VCaP (cell line): ENCODE measurements around the gene FMN1.

Experiments used
- H3K27ac ChIP-seq: fragments of 450-650 bp; 2 replicates; pipeline ENCODE4 v1.5.1; 2017
- TF ChIP-seq, protein P1 (sequence below): fragments of 450-650 bp; conservative IDR thresholded peaks from 2 replicates; pipeline ENCODE4 v1.5.1; 2017; ENCODE audit warnings: mild to moderate bottlenecking, moderate library complexity

FMN1 gene

DNA sequence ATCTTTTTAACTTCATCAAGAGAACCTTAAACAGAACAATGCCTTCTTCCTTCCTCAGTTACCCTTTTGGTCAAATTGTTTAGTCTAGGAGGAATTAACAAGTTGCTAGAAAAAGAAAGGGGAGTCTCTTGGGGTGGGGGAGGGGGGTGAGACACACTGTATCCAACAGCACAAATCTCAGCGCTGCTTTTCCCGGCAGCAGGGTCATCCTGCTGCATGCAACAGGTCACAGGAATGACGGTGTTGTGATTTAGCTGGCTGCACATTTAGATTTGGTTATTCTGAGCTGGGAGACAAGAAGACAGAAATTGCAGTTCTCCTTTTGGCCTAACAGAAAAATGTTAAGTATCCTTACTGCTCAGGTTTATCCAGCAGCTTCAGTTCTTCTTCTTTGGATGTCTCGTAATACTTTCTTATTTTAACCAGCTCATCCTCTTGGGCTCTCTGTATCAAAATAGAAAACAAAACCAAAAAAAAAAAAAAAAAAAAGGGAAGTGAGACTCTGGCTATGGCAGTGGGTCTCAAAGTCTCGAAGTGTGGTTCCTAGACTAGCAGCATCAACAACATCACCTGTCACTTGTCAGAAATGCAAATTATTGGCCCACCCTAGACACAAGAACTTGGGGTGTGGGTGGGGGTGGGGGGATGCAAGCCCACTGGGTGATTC, 286.2 kb downstream of the FMN1 start:
- TF ChIP-seq, protein P1, sequence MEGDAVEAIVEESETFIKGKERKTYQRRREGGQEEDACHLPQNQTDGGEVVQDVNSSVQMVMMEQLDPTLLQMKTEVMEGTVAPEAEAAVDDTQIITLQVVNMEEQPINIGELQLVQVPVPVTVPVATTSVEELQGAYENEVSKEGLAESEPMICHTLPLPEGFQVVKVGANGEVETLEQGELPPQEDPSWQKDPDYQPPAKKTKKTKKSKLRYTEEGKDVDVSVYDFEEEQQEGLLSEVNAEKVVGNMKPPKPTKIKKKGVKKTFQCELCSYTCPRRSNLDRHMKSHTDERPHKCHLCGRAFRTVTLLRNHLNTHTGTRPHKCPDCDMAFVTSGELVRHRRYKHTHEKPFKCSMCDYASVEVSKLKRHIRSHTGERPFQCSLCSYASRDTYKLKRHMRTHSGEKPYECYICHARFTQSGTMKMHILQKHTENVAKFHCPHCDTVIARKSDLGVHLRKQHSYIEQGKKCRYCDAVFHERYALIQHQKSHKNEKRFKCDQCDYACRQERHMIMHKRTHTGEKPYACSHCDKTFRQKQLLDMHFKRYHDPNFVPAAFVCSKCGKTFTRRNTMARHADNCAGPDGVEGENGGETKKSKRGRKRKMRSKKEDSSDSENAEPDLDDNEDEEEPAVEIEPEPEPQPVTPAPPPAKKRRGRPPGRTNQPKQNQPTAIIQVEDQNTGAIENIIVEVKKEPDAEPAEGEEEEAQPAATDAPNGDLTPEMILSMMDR: no peak
- no peak overlapping the region for H3K27ac ChIP-seq

DNA sequence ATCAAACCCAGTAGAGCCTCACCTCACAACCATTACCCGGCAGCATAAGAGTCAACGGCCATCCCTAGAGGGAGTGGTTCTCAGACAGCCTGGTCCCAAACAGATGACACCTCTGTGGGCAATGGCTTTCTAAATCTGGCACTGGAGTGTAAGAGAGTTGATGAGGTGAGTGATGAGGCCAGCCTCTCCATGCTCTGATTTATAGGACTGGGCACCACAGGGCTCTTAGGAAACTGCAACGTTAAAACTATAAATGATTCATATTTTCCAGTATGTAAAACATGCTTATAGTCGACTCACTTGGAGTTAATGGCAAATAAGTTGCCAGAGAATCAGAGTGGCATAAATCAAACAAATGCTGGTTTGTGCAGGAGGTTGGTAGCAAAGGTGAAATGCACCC, 289.0 kb downstream of the FMN1 start:
- H3K27ac ChIP-seq: no peak overlapping the region
- TF ChIP-seq, protein P1: no peak

DNA sequence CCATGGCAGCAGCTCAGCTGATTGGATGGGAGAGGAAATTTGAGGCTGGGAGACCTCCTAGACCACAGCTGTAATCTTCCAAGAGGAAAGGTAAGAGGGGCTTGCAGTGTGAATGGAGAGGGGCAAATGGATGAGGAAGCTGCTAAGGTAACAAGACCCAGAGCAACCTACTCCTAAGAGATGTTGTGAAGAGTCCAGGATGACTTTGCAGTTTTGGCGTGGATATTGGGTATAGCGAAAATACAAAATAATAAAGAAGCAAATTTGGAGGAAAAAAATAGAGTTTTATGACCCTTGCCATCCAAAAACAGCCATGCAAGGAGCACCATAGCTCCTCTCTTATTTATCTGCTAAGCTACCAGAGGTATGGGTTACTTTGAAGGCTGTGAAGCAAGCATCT, 290.1 kb downstream of the FMN1 start:
- no peak overlapping the region for H3K27ac ChIP-seq
- TF ChIP-seq, protein P1: no peak

DNA sequence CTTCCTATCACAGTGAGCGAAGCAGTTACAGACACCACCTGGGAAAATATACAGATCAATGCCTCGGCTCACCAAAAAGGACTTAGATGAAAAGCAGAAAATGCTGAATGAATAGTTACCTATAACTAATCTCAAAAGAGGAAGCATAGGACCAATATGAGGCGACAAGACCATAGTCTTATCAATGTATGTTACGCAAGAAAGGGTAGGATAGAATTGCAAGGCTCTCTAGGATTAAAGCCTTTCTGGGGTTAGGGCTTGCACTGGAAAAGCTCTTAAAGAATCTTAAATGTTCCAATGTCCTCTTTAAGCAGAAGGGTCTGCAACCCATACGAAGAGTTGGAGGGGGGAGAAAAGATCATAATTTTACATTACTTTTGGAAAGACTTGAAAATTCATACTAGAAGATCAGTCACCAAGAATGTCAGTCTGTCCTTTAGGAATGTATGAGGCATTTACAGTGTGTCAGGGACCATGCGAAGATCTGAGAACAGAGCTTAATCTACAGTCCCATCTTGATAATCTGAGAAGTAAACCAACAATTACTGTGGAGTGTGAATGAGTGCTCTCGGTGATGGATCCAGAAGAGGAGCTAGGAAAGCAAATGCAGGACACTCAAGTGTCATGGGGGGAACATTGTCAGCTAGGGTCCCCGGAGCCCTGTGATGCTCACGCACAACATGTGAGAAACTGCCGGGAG, 290.8 kb downstream of the FMN1 start:
- TF ChIP-seq, protein P1: no peak
- no peak overlapping the region for H3K27ac ChIP-seq

DNA sequence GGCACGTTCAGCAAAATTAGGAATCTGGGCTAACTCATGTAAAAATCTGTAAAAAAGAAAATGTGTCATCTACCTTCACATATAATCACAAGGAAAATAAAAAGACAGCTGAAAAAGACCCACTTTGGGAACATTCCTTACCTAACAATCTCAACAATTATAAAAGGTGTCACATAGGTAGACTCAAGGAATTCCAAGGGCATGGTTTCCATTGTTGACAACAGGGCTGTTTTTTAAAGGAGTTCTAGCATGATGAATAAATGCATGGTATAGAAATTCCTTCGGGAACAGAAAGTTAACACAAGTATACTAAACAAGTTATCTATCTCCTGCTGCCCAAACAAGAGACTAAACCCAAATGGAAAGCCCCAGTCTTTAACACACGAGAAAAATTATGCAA, 292.5 kb downstream of the FMN1 start:
- H3K27ac ChIP-seq: no peak overlapping the region
- TF ChIP-seq, protein P1: no peak

DNA sequence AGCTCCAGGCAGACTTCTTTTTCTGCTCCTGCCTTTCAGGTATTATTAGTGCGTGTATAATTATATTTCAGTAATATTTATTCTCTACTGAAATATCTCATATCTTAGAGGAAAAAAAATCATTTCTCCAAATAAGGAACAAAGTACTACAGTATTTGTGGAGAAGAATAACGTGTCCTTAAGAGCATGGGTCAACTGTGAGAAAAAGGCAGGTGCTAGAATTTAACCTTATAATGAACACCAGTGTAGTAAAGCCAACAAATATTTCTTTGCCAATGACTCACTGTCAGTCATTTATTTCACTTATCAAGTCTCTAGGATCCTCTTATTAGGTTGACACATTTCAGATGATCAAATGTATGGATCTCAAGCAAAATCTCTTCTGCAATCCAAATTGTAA, 293.3 kb downstream of the FMN1 start:
- TF ChIP-seq, protein P1: no peak
- H3K27ac ChIP-seq: no peak overlapping the region

DNA sequence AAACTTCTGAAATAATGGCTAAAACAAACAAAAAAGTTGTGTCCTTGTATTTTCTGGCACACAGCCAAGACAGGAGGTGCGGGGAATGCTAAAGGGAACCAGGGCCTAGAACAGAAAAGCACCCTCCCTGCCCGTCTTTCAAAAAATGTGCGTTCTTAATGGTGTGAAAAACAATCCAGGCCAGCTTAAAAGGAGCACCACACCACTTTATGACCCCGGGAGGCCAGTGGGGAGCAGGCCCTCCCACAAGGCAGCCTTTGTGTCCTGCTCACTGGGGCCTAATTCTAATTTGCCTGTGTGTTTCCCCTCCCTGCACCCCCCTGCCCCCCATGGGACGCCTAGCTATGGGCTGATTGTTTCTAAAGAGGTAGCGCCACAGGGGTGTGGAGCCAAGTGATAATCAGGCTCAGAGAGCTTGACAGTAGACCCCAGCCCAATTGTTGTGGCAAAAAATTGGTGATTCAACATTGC, 295.4 kb downstream of the FMN1 start:
- TF ChIP-seq, protein P1: no peak
- H3K27ac ChIP-seq: peak overlapping the region; percentile 14; the same call in 1 of the 2 replicates
